Measurements from ENCODE around the gene C19orf44. TPM values are rescaled to one million over a fixed set of nuclear protein-coding genes. Genes with fewer than 3 reads are reported as not detected.

C19orf44 gene
- total RNA-seq, 2 donors from 2014 or later: 7.9 TPM

DNA sequence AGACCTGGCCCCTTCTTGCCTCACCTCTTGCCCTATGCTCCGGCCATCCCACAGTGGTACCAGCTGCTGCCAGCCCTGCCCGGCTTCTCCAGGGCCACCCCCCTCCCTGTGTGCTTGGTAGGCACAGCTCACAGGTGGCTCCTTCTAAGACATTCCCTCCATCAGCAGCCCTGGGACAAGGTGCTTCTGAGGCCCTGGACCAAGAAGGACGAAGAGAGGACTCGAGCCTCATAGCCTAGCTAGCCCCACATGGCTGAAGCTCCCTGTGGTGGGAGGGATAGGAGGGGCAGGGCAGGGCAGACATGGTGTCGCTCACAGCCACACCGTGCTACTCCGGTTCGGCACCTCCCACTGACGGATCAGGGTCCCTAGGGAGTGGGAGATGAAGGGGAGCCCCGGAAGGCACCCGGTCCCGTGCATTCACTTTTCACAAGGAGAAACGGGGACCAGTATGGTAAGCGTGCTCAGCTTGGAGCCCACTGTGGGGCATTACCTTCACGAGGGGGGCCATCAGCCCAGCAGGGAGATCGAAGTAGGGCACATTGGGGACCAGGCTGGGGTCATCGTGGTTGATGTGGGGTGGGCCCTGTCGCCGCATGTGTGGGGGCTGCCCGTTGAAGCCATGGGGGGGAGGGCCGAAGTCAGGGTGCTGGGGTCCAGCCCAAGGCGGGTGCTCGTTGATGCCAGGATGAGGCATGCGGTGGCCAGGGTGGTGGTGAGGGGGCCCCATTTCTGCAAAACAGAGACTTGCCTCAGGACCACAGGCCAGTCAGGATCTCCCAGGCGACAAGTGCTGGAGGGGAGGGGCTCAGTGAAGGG is 26.6 kb downstream of the C19orf44 start:
- H3K4me1 Mint-ChIP-seq: no peaks in the 10 kb centered on the region
- Histone ChIP-seq H3K4me1 (ENCODE audit: control insufficient read depth, insufficient read depth, low read length) (no peaks in the 10 kb centered on the region), H3K36me3 (ENCODE audit: control insufficient read depth, insufficient read depth, low read length) (peaks cover 71% of the 10 kb centered on the region), H3K27me3 (ENCODE audit: control insufficient read depth, insufficient read depth, low read length, poor library complexity, severe bottlenecking) (no peaks in the 10 kb centered on the region), H3K27ac (ENCODE audit: low read depth, low read length) (no peak overlapping the region), H3K9ac (ENCODE audit: extremely low read depth, low read length, poor library complexity, severe bottlenecking) (no peak overlapping the region), H3K4me3 (ENCODE audit: low read length) (no peak overlapping the region), H3K9me3 (ENCODE audit: control insufficient read depth, low read length) (no peaks in the 10 kb centered on the region)
- peaks cover 68% of the 10 kb centered on the region for H3K36me3 Mint-ChIP-seq (ENCODE audit: low read depth)
- no peak overlapping the region for H3K27ac Mint-ChIP-seq
- H3K27me3 Mint-ChIP-seq (ENCODE audit: insufficient read depth): no peaks in the 10 kb centered on the region
- WGBS, 2 experiments (ENCODE audit: insufficient coverage in 1 of 2, insufficient read length in 1 of 2): 93 to 96% methylated on average over 8 to 25 of the region's 25 CpGs
- TF ChIP-seq, protein P1, sequence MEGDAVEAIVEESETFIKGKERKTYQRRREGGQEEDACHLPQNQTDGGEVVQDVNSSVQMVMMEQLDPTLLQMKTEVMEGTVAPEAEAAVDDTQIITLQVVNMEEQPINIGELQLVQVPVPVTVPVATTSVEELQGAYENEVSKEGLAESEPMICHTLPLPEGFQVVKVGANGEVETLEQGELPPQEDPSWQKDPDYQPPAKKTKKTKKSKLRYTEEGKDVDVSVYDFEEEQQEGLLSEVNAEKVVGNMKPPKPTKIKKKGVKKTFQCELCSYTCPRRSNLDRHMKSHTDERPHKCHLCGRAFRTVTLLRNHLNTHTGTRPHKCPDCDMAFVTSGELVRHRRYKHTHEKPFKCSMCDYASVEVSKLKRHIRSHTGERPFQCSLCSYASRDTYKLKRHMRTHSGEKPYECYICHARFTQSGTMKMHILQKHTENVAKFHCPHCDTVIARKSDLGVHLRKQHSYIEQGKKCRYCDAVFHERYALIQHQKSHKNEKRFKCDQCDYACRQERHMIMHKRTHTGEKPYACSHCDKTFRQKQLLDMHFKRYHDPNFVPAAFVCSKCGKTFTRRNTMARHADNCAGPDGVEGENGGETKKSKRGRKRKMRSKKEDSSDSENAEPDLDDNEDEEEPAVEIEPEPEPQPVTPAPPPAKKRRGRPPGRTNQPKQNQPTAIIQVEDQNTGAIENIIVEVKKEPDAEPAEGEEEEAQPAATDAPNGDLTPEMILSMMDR (conservative IDR thresholded peaks at IDR 0.05): no peak
- H3K4me3 Mint-ChIP-seq: no peak overlapping the region
- no peaks in the 10 kb centered on the region for H3K9me3 Mint-ChIP-seq
- no peak for DNase-seq

DNA sequence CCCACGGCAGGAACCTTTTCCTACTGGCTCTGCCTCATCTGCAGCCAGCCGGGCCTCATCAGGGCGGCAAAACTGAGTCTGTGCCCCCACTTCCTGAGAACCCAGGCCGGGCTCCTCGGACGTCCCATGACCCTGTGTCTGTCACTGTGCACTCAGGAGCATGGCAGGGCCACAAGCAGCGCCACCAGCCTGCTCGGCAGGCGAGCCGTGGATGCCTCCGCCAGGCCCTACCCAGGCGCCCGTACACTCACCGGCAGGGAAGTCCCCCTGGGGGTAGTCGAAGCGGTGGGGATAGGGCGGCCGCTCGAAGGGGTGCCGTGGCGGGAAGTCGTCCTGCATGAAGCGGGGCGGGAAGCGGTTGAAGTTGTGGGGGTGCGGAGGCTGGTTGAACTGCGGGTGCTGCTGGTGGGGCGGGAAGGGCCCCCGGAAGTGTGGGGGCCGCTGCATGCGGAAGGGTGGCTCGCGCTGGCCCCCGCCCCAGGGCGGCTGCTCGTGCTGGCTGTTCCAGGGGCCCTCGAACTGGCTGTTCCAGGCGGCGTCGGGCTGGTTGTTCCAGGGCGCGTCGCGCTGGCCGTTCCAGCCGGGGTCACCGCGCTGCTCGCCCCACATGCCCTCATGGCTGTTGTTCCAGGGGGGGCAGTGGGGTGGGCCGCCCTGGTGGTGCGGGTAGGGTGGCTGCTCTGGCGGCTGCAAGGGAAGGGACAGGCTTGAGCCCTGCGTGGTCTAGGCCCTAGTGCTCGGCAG is 29.0 kb downstream of the C19orf44 start:
- Mint-ChIP-seq H3K36me3 (ENCODE audit: low read depth) (peaks cover 68% of the 10 kb centered on the region), H3K4me3 (no peak overlapping the region), H3K9me3 (no peaks in the 10 kb centered on the region), H3K4me1 (no peaks in the 10 kb centered on the region), H3K27me3 (ENCODE audit: insufficient read depth) (no peaks in the 10 kb centered on the region), H3K27ac (no peak overlapping the region)
- H3K27ac ChIP-seq (ENCODE audit: low read depth, low read length): no peak overlapping the region
- no peaks in the 10 kb centered on the region for H3K9me3 ChIP-seq (ENCODE audit: control insufficient read depth, low read length)
- no peaks in the 10 kb centered on the region for H3K4me1 ChIP-seq (ENCODE audit: control insufficient read depth, insufficient read depth, low read length)
- H3K36me3 ChIP-seq (ENCODE audit: control insufficient read depth, insufficient read depth, low read length): peaks cover 75% of the 10 kb centered on the region
- no peak overlapping the region for H3K9ac ChIP-seq (ENCODE audit: extremely low read depth, low read length, poor library complexity, severe bottlenecking)
- 96 to 98% methylated on average over 37 to 54 of the region's 54 CpGs for WGBS, 2 experiments (ENCODE audit: insufficient coverage in 1 of 2, insufficient read length in 1 of 2)
- H3K4me3 ChIP-seq (ENCODE audit: low read length): no peak overlapping the region
- TF ChIP-seq, protein P1 (conservative IDR thresholded peaks at IDR 0.05): no peak
- no peak for DNase-seq
- H3K27me3 ChIP-seq (ENCODE audit: control insufficient read depth, insufficient read depth, low read length, poor library complexity, severe bottlenecking): no peaks in the 10 kb centered on the region

DNA sequence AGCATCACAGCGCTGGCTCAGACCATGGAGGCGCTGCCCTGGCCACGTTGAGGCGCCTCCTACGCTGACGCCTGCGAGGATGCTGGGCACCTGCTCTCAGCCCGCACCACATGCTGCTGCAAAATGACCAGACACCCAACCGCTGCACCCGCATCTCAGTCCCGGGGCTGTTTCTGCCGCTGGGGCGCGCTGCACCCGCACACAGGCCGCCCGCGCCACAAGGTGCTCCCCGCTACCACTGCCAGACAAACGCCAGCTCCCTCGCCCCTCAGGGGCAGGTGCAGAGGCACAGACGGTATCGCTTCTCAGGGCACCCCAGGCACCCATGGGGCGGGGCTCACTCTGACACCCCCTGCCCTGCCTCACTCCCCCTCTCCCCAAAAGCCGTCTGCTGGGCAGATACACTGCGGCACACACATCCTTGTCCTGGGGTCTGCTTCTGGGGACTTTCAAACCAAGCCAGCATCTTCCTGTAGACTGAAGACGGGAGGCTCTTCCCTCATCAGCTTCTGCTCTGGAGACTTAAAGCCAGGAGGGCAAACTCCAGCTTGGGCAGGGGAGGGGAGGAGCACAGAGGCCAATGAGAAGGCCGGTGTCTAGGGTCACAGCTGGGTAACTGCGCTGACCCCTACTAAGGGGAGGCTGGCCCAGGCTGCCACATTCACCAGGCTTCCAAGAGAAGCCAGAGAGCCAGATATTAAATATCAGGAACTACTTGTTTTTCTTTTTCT is 29.7 kb downstream of the C19orf44 start:
- Mint-ChIP-seq H3K4me3 (no peak overlapping the region), H3K4me1 (no peaks in the 10 kb centered on the region), H3K27me3 (ENCODE audit: insufficient read depth) (no peaks in the 10 kb centered on the region), H3K27ac (no peak overlapping the region), H3K9me3 (no peaks in the 10 kb centered on the region), H3K36me3 (ENCODE audit: low read depth) (peaks cover 65% of the 10 kb centered on the region)
- Histone ChIP-seq H3K36me3 (ENCODE audit: control insufficient read depth, insufficient read depth, low read length) (peaks cover 78% of the 10 kb centered on the region), H3K9me3 (ENCODE audit: control insufficient read depth, low read length) (no peaks in the 10 kb centered on the region), H3K27ac (ENCODE audit: low read depth, low read length) (no peak overlapping the region), H3K27me3 (ENCODE audit: control insufficient read depth, insufficient read depth, low read length, poor library complexity, severe bottlenecking) (no peaks in the 10 kb centered on the region), H3K4me1 (ENCODE audit: control insufficient read depth, insufficient read depth, low read length) (no peaks in the 10 kb centered on the region), H3K4me3 (ENCODE audit: low read length) (no peak overlapping the region), H3K9ac (ENCODE audit: extremely low read depth, low read length, poor library complexity, severe bottlenecking) (no peak overlapping the region)
- WGBS, 2 experiments (ENCODE audit: insufficient coverage in 1 of 2, insufficient read length in 1 of 2): 96 to 97% methylated on average over 23 to 29 of the region's 29 CpGs
- DNase-seq: no peak
- TF ChIP-seq, protein P1 (conservative IDR thresholded peaks at IDR 0.05): no peak

Data from endodermal cell (in vitro differentiated cells).